GM18867 (cell line): ENCODE data around the gene DAGLB.

ENCODE experiments used
- ATAC-seq: cut with Tn5 transposase; IDR thresholded peaks from one replicate; pipeline ENCODE4 v1.9.1; 2021; ENCODE audit warnings: mild to moderate bottlenecking, moderate library complexity; ENCODE audit not compliant: unreplicated experiment

Gene DAGLB, protein sequence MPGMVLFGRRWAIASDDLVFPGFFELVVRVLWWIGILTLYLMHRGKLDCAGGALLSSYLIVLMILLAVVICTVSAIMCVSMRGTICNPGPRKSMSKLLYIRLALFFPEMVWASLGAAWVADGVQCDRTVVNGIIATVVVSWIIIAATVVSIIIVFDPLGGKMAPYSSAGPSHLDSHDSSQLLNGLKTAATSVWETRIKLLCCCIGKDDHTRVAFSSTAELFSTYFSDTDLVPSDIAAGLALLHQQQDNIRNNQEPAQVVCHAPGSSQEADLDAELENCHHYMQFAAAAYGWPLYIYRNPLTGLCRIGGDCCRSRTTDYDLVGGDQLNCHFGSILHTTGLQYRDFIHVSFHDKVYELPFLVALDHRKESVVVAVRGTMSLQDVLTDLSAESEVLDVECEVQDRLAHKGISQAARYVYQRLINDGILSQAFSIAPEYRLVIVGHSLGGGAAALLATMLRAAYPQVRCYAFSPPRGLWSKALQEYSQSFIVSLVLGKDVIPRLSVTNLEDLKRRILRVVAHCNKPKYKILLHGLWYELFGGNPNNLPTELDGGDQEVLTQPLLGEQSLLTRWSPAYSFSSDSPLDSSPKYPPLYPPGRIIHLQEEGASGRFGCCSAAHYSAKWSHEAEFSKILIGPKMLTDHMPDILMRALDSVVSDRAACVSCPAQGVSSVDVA

GRCh38 chr7:6447581-6448199 lies at the start of gene DAGLB:
DAGLB (minus strand) TSS chr7:6447954; CDS start chr7:6447842, 112 bp downstream.
- peak; percentile 85 for ATAC-seq

DNA sequence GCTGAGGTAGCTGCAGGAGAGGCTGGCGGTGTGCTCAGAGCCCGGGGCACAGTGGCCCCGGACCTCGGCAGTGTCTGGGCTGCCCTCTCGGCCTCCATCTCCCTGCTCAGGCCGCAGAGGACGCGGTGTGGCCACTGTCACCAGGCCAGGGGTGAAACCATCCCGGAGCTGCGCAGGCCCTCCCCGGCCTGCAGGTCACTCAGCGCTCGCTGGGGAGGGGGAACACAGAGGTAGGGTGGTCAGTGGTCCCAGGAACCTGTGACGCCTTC lies 49.8 kb upstream of the DAGLB start:
- no peak for ATAC-seq

GRCh38 chr7:6496842-6497636 lies 49.3 kb upstream of the DAGLB start:
- ATAC-seq, result no peak

DNA sequence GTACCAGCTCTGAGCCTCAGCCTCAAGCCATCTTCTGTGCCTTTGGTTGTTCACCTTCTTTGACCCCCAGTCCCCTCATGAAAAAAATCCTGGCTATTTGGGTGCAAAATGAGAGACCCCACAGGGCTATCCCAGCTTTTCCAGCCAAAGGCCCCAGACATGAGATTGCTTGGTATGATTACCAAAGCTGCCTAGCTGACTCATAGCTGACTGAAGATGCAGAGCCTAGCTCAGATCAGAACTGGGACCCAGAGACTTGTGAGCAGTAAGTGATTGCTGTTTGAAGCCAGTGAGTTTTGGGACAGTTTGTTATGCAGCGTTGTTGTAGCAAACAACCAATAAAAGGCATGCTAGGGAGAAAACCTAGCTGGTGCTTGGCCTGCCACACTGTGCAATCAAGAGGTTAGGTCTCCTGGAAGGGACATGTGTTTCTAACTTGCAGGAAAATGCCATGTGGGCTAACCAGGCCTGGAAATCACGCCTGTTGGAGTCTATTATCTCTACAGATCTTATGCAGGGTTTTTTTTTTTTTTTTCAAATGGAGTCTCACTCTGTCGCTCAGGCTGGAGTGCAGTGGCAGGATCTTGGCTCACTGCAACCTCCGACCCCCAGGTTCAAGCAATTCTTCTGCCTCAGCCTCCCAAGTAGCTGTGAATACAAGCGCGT lies 48.0 kb upstream of the DAGLB start:
- ATAC-seq, result no peak

DNA sequence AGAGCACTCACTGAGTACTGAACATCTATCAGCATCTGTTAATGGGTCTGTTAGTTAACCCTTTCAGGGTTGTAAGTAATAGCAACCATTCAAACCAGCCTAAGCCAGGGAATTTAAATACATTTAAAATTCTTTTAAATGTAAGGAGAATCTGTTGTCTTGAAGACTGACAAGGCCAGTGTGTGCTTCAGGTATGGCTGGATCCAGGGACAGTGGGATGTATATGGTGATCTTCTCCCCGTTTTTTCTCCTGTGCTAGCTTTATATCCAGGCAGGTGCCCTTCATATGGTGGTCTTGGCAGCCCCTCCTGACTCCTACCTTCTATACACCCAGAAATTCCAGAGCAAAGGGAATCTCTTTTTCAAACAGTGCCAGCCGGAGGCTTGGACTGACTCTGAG lies 46.6 kb upstream of the DAGLB start:
- ATAC-seq, result no peak

GRCh38 chr7:6491194-6491593 lies 43.4 kb upstream of the DAGLB start:
- no peak for ATAC-seq

GRCh38 chr7:6489612-6490011 lies 41.9 kb upstream of the DAGLB start:
- ATAC-seq, result no peak

DNA sequence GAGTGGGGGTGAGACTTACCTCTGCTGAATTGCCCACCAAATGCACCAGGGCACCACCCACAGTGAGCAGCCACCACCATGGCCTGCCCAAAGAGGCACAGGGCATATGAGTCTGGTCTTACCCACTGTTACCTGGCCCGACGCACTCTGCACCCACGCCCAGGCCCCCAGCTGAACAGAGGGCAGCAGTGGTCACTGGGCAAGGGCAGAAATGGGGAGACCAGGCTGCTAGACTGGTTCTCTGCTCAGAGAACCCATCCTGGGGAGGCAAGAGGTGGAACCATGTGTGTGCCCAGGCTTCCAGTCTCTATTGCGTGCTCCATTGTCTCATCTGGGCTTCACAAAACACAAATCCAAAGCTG lies 39.4 kb upstream of the DAGLB start:
- ATAC-seq, result no peak

- no peak for ATAC-seq
These were observed 38.9 kb upstream of the DAGLB start for GRCh38 chr7:6486438-6487183.

- no peak for ATAC-seq
These were observed 35.0 kb upstream of the DAGLB start for GRCh38 chr7:6482743-6483119.

GRCh38 chr7:6482307-6482706 lies 34.6 kb upstream of the DAGLB start:
- no peak for ATAC-seq

DNA sequence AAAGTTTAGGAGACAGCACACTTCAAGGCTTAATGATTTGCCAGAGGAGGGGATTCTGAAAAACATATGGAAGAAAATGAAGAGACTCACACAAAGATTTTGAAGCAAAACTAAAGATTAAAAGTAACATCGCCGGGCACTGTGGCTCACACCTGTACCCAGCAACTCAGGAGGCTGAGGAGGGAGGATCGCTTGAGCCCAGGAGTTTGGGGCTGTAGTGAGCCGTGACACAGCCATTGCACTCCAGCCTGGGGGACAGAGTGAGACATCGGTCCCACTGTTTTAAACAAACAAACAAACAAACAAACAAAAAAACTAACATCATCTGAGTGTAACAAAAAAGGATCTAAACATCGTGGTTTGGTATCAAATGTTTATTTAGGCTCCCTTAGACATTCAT lies 33.7 kb upstream of the DAGLB start:
- ATAC-seq, result no peak

GRCh38 chr7:6480323-6480660 lies 32.5 kb upstream of the DAGLB start:
- no peak for ATAC-seq

DNA sequence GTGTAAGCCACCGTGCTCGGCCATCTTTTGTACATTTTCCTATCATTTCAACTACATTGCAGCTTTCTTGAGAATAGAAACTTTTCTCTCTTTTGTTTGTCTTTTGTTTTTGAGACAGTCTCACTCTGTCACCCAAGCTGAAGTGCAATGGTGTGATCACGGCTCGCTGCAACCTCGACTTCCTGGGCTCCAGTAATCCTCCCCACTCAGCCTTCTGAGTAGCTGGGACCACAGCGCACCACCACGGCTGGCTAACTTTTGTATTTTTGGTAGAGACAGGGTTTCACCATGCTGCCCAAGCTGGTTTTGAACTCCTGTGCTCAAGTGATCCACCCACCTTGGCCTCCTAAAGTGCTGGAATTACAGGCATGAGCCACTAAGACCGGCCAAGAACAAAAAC lies 31.3 kb upstream of the DAGLB start:
- no peak for ATAC-seq

DNA sequence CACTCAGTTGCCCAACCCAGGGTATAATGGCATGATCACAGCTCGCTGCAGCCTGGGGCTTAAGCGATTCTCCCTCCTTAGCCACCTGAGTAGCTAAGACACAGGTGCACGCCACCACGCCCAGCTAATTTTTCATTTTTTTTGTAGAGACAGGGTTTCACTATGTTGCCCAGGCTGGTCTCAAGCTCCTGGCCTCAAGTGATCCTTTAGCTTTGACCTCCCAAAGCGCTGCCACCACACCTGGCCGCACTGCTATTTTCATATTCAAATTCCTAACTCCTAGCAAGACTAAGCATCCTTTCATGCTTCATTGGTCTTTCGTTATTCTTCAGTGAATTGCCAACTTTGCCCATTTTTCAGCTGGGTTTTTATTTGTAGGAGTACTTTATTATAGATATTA lies 30.4 kb upstream of the DAGLB start:
- ATAC-seq, result no peak

- ATAC-seq, result no peak
These were observed 29.5 kb upstream of the DAGLB start for GRCh38 chr7:6477318-6477660.

DNA sequence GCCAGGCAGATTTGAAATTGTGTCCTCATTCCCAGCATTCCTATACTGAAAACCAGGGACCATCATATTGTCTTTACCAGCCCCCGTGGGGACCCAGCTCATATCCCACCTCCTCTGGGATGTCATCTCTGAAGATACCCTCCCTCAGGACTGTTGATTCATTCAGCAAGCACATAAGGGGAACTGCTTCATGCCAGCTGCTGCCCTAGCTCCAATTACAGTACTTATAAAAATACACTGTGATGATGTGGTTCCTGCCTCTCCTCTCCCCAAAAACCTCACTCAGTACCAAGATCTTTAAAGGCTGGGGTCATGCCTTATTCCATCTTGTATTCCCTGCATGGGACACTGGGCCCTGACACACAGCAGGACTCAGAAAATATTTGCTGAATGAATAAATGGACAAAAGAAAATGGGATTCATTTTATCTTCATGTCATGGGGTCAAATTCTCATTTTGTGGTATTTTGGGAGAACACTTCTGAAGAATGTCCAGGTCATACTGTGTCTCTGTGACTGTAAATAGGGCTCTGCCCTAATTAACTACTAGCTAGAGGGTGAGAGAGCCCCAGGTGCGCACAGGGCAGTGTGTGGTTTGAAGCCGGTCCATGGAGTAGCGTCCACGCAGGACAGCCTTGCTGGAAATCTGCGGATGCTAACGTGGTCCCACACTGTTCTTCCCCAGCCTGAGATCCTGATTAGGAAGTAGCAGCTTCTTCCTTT lies 29.0 kb upstream of the DAGLB start:
- no peak for ATAC-seq

DNA sequence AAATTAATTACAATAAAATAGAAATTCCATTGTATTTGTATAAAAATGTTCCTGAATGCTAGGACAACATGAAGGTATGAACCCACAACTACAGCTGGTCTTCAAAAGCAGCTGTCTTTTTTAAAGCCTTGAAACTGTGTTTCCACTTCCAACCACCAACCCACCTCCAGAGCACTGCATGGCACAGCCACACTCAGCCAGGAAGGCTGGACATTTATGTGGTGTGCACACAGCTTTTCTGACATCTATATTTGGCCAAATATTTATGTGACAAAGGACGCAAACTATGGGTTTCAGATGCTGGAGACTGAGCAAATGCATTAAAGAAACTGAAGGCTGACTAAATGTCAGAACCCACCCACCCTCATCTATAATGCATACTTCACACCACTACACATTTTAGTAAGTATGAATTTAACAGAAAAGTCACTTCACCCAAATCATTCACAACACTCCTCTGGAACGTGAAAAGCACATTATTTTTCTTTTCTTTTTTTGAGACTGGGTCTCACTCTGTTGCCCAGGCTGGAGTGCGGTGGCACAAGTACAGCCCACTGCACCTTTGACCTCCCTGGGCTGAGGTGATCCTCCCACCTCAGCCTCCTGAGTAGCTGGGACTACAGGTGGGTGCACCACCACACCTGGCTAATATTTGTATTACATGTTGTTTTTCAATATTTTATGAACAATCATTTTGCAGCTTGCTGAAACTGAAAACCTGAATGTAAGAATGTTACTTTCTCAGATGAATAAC lies 27.9 kb upstream of the DAGLB start:
- ATAC-seq, result no peak

GRCh38 chr7:6465862-6466261 lies 18.1 kb upstream of the DAGLB start:
- no peak for ATAC-seq
